NT2/D1 (cell line): ENCODE measurements around the gene PLEKHG7.

Experiments
- SUZ12 ChIP-seq: IDR thresholded peaks from 2 replicates; pipeline ENCODE4 v1.6.1; 2011; ENCODE audit not compliant: insufficient read length, insufficient read depth; ENCODE audit errors: extremely low read depth
- YY1 ChIP-seq: IDR thresholded peaks from 2 replicates; pipeline ENCODE4 v1.6.1; 2011; ENCODE audit not compliant: insufficient read length, insufficient read depth
- ZNF274 ChIP-seq: IDR thresholded peaks from 2 replicates; pipeline ENCODE4 v1.6.1; 2011; ENCODE audit warnings: mild to moderate bottlenecking, low read depth, low read length

DNA sequence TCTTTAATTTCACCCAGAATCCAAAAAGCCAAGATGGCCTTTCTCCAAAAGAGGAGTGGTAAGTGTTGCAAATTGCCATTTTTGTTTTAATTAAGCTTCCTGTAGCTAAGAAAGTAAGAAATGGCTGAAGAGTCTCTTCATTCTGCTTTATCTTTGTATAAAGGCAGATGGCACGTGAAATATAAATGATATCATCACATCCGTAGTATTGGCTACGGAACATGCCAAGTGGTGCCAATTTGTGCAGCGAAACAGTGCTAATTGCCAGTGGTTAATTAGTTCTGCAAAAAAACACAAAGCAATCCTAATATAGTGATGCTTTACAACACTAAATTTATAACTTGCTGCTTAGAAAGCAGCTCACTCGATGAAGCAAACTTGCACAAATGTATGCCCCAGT lies 29.4 kb downstream of the PLEKHG7 start:
- TF ChIP-seq ZNF274 (no peak), YY1 (no peak), SUZ12 (no peak)
